ENCODE results near the gene EPB41L2.
"Not testable (repeated sequence)": the region's sequence is repeated elsewhere in the genome, so short reads cannot be mapped to it uniquely, and the experiment has no call there.

The EPB41L2 gene

GRCh38 chr6:130815200-130816071 is 247.6 kb downstream of the EPB41L2 start:
- Histone ChIP-seq H3K27me3 (ENCODE audit: control insufficient read depth, insufficient read depth, low read length) (no peaks in the 10 kb centered on the region), H3K4me2 (ENCODE audit: low read length) (no peak overlapping the region), H3K4me1 (ENCODE audit: control insufficient read depth, insufficient read depth, low read length) (no peaks in the 10 kb centered on the region), H3K9ac (ENCODE audit: low read depth, low read length) (no peak overlapping the region), H3K36me3 (ENCODE audit: insufficient read depth, low read length) (no peaks in the 10 kb centered on the region), H3K9me3 (replicated peaks; ENCODE audit: low read length) (no peaks in the 10 kb centered on the region), H3K4me3 (ENCODE audit: low read length) (no peak overlapping the region)

GRCh38 chr6:130814506-130814905 is 248.5 kb downstream of the EPB41L2 start:
- Histone ChIP-seq H3K27me3 (ENCODE audit: control insufficient read depth, insufficient read depth, low read length) (no peaks in the 10 kb centered on the region), H3K4me1 (ENCODE audit: control insufficient read depth, insufficient read depth, low read length) (no peaks in the 10 kb centered on the region), H3K4me2 (ENCODE audit: low read length) (no peak overlapping the region), H3K9ac (ENCODE audit: low read depth, low read length) (no peak overlapping the region), H3K9me3 (replicated peaks; ENCODE audit: low read length) (no peaks in the 10 kb centered on the region), H3K4me3 (ENCODE audit: low read length) (no peak overlapping the region), H3K36me3 (ENCODE audit: insufficient read depth, low read length) (no peaks in the 10 kb centered on the region)

GRCh38 chr6:130811932-130812331 is 251.1 kb downstream of the EPB41L2 start:
- Histone ChIP-seq H3K9me3 (replicated peaks; ENCODE audit: low read length) (no peaks in the 10 kb centered on the region), H3K36me3 (ENCODE audit: insufficient read depth, low read length) (no peaks in the 10 kb centered on the region), H3K4me1 (ENCODE audit: control insufficient read depth, insufficient read depth, low read length) (no peaks in the 10 kb centered on the region), H3K9ac (ENCODE audit: low read depth, low read length) (no peak overlapping the region), H3K27me3 (ENCODE audit: control insufficient read depth, insufficient read depth, low read length) (no peaks in the 10 kb centered on the region), H3K4me3 (ENCODE audit: low read length) (no peak overlapping the region), H3K4me2 (ENCODE audit: low read length) (no peak overlapping the region)

- no peak overlapping the region for H3K9ac ChIP-seq (ENCODE audit: low read depth, low read length)
- H3K4me1 ChIP-seq (ENCODE audit: control insufficient read depth, insufficient read depth, low read length) = no peaks in the 10 kb centered on the region
- H3K9me3 ChIP-seq (replicated peaks; ENCODE audit: low read length) = no peaks in the 10 kb centered on the region
- no peak overlapping the region for H3K4me3 ChIP-seq (ENCODE audit: low read length)
- H3K36me3 ChIP-seq (ENCODE audit: insufficient read depth, low read length) = no peaks in the 10 kb centered on the region
- no peaks in the 10 kb centered on the region for H3K27me3 ChIP-seq (ENCODE audit: control insufficient read depth, insufficient read depth, low read length)
- no peak overlapping the region for H3K4me2 ChIP-seq (ENCODE audit: low read length)
Measured at GRCh38 chr6:130810307-130811030, 252.6 kb downstream of the EPB41L2 start.

GRCh38 chr6:130801368-130801767 is 261.7 kb downstream of the EPB41L2 start:
- H3K9me3 ChIP-seq (replicated peaks; ENCODE audit: low read length); H3K4me3 ChIP-seq (ENCODE audit: low read length); H3K27me3 ChIP-seq (ENCODE audit: control insufficient read depth, insufficient read depth, low read length); H3K4me1 ChIP-seq (ENCODE audit: control insufficient read depth, insufficient read depth, low read length); H3K36me3 ChIP-seq (ENCODE audit: insufficient read depth, low read length); H3K9ac ChIP-seq (ENCODE audit: low read depth, low read length); H3K4me2 ChIP-seq (ENCODE audit: low read length): not testable (repeated sequence)

GRCh38 chr6:130797061-130797460 is 266.0 kb downstream of the EPB41L2 start:
- Histone ChIP-seq H3K4me3 (ENCODE audit: low read length) (no peak overlapping the region), H3K9me3 (replicated peaks; ENCODE audit: low read length) (no peaks in the 10 kb centered on the region), H3K9ac (ENCODE audit: low read depth, low read length) (no peak overlapping the region), H3K4me2 (ENCODE audit: low read length) (no peak overlapping the region), H3K27me3 (ENCODE audit: control insufficient read depth, insufficient read depth, low read length) (peaks cover 2% of the 10 kb centered on the region), H3K4me1 (ENCODE audit: control insufficient read depth, insufficient read depth, low read length) (peaks cover 10% of the 10 kb centered on the region), H3K36me3 (ENCODE audit: insufficient read depth, low read length) (no peaks in the 10 kb centered on the region)

GRCh38 chr6:130796313-130796905 is 266.6 kb downstream of the EPB41L2 start:
- Histone ChIP-seq H3K36me3 (ENCODE audit: insufficient read depth, low read length) (no peaks in the 10 kb centered on the region), H3K4me2 (ENCODE audit: low read length) (no peak overlapping the region), H3K4me1 (ENCODE audit: control insufficient read depth, insufficient read depth, low read length) (peaks cover 10% of the 10 kb centered on the region), H3K9me3 (replicated peaks; ENCODE audit: low read length) (no peaks in the 10 kb centered on the region), H3K27me3 (ENCODE audit: control insufficient read depth, insufficient read depth, low read length) (peaks cover 2% of the 10 kb centered on the region), H3K4me3 (ENCODE audit: low read length) (no peak overlapping the region), H3K9ac (ENCODE audit: low read depth, low read length) (no peak overlapping the region)

- Histone ChIP-seq H3K4me2 (ENCODE audit: low read length) (no peak overlapping the region), H3K9me3 (replicated peaks; ENCODE audit: low read length) (no peaks in the 10 kb centered on the region), H3K4me3 (ENCODE audit: low read length) (no peak overlapping the region), H3K4me1 (ENCODE audit: control insufficient read depth, insufficient read depth, low read length) (peaks cover 10% of the 10 kb centered on the region), H3K9ac (ENCODE audit: low read depth, low read length) (no peak overlapping the region), H3K27me3 (ENCODE audit: control insufficient read depth, insufficient read depth, low read length) (peaks cover 2% of the 10 kb centered on the region), H3K36me3 (ENCODE audit: insufficient read depth, low read length) (no peaks in the 10 kb centered on the region)
Measured at GRCh38 chr6:130794738-130795137, 268.3 kb downstream of the EPB41L2 start.

GRCh38 chr6:130794010-130794697 is 268.9 kb downstream of the EPB41L2 start:
- Histone ChIP-seq H3K36me3 (ENCODE audit: insufficient read depth, low read length) (no peaks in the 10 kb centered on the region), H3K4me1 (ENCODE audit: control insufficient read depth, insufficient read depth, low read length) (peaks cover 10% of the 10 kb centered on the region), H3K27me3 (ENCODE audit: control insufficient read depth, insufficient read depth, low read length) (peaks cover 2% of the 10 kb centered on the region), H3K9ac (ENCODE audit: low read depth, low read length) (no peak overlapping the region), H3K4me2 (ENCODE audit: low read length) (no peak overlapping the region), H3K4me3 (ENCODE audit: low read length) (no peak overlapping the region), H3K9me3 (replicated peaks; ENCODE audit: low read length) (no peaks in the 10 kb centered on the region)

Data from skeletal muscle satellite cell (primary cell).